GM23248 (cell line): ENCODE data around the gene CLIP2.

Experiments used
- EZH2 ChIP-seq: fragments of 200-600 bp; sonication (generic); IDR thresholded peaks from 2 replicates; pipeline ENCODE4 v1.6.1; 2018; ENCODE audit warnings: antibody characterized with exemption, mild to moderate bottlenecking; ENCODE audit not compliant: insufficient read depth, poor library complexity, severe bottlenecking
- EZH2phosphoT487 ChIP-seq: fragments of 200-600 bp; sonication (generic); IDR thresholded peaks from 2 replicates; pipeline ENCODE4 v1.6.1; 2018; ENCODE audit warnings: antibody characterized with exemption, moderate library complexity, mild to moderate bottlenecking, low read depth; ENCODE audit not compliant: insufficient read depth

GRCh38 chr7:74420006-74420405, 130.8 kb downstream of the CLIP2 start:
- TF ChIP-seq EZH2phosphoT487 (no peak), EZH2 (no peak)
